SK-N-SH treated with all-trans-retinoic acid at 6 μM for 48 hours (cell line): ENCODE results near the gene CCDC159.
"Not testable (repeated sequence)": the region's sequence is repeated elsewhere in the genome, so short reads cannot be mapped to it uniquely, and the experiment has no call there.

ENCODE experiments used
- ATAC-seq: fragments of 200-7000 bp; cut with Tn5 transposase; 3 replicates; pipeline ENCODE4 v1.9.1; 2020; ENCODE audit warnings: mild to moderate bottlenecking, moderate library complexity
- ARNTL ChIP-seq: fragments of 450-650 bp; formaldehyde crosslinking; IDR thresholded peaks from 2 replicates; pipeline ENCODE4 v1.5.0; 2020; ENCODE audit warnings: low read depth, mild to moderate bottlenecking, moderate library complexity, borderline replicate concordance
- BACH2 ChIP-seq: fragments of 250-450 bp; sonication (Bioruptor Pico); IDR thresholded peaks from 2 replicates; pipeline ENCODE4 v1.9.0; 2021; ENCODE audit warnings: mild to moderate bottlenecking, borderline replicate concordance
- CSDC2 ChIP-seq: fragments of 250-450 bp; sonication (Bioruptor Pico); IDR thresholded peaks from 2 replicates; pipeline ENCODE4 v1.5.0; 2020; ENCODE audit warnings: mild to moderate bottlenecking, moderate library complexity
- ESRRG ChIP-seq: fragments of 250-450 bp; sonication (Bioruptor Pico); IDR thresholded peaks from 2 replicates; pipeline ENCODE4 v1.6.1; 2021; ENCODE audit warnings: mild to moderate bottlenecking
- GLIS3 ChIP-seq: fragments of 250-450 bp; sonication (Bioruptor Pico); IDR thresholded peaks from 2 replicates; pipeline ENCODE4 v1.5.0; 2020; ENCODE audit warnings: mild to moderate bottlenecking, moderate library complexity
- ISL1 ChIP-seq: fragments of 250-450 bp; sonication (Bioruptor Pico); IDR thresholded peaks from 2 replicates; pipeline ENCODE4 v2.1.2; 2022; ENCODE audit warnings: mild to moderate bottlenecking, moderate library complexity
- OSR1 ChIP-seq: fragments of 250-450 bp; sonication (Bioruptor Pico); IDR thresholded peaks from 2 replicates; pipeline ENCODE4 v1.8.0; 2022; ENCODE audit warnings: moderate library complexity, mild to moderate bottlenecking, inconsistent platforms
- PPARA ChIP-seq: fragments of 250-450 bp; sonication (Bioruptor Pico); IDR thresholded peaks from 2 replicates; pipeline ENCODE4 v1.5.0; 2020; ENCODE audit warnings: mild to moderate bottlenecking, borderline replicate concordance
- RARB ChIP-seq: fragments of 250-450 bp; sonication (Bioruptor Pico); IDR thresholded peaks from 2 replicates; pipeline ENCODE4 v1.8.0; 2021; ENCODE audit warnings: mild to moderate bottlenecking, moderate library complexity
- SNAI2 ChIP-seq: fragments of 250-450 bp; sonication (Bioruptor Pico); IDR thresholded peaks from 2 replicates; pipeline ENCODE4 v1.5.0; 2020; ENCODE audit warnings: mild to moderate bottlenecking, moderate library complexity
- ZFP3 ChIP-seq: fragments of 250-450 bp; sonication (Bioruptor Pico); IDR thresholded peaks from 2 replicates; pipeline ENCODE4 v1.5.0; 2020; ENCODE audit warnings: mild to moderate bottlenecking, moderate library complexity
- ZFP30 ChIP-seq: fragments of 450-650 bp; formaldehyde crosslinking; IDR thresholded peaks from 2 replicates; pipeline ENCODE4 v1.5.0; 2022; ENCODE audit warnings: mild to moderate bottlenecking, moderate library complexity
- ZNF565 ChIP-seq: fragments of 450-650 bp; formaldehyde crosslinking; conservative IDR thresholded peaks from 2 replicates; pipeline ENCODE4 v1.5.0; 2020; ENCODE audit warnings: low read depth, mild to moderate bottlenecking, moderate library complexity
- ZNF70 ChIP-seq: fragments of 450-650 bp; formaldehyde crosslinking; IDR thresholded peaks from 2 replicates; pipeline ENCODE4 v1.5.0; 2020; ENCODE audit warnings: mild to moderate bottlenecking, moderate library complexity
- ZNF8 ChIP-seq: fragments of 450-650 bp; formaldehyde crosslinking; IDR thresholded peaks from 2 replicates; pipeline ENCODE4 v1.5.0; 2020; ENCODE audit warnings: mild to moderate bottlenecking, moderate library complexity
- TF ChIP-seq, protein P1 (sequence below): fragments of 250-450 bp; sonication (Bioruptor Pico); IDR thresholded peaks from 2 replicates; pipeline ENCODE4 v1.8.0; 2020; ENCODE audit warnings: mild to moderate bottlenecking, moderate library complexity, borderline replicate concordance
- TF ChIP-seq, protein P2 (sequence below): fragments of 250-450 bp; sonication (Bioruptor Pico); IDR thresholded peaks from 2 replicates; pipeline ENCODE4 v1.5.0; 2020; ENCODE audit warnings: mild to moderate bottlenecking, moderate library complexity
- TF ChIP-seq, protein P3 (sequence below): fragments of 250-450 bp; sonication (Bioruptor Pico); IDR thresholded peaks from 2 replicates; pipeline ENCODE4 v1.5.1; 2021; ENCODE audit warnings: mild to moderate bottlenecking, moderate library complexity
- TF ChIP-seq, protein P4 (sequence below): fragments of 250-450 bp; sonication (Bioruptor Pico); IDR thresholded peaks from 2 replicates; pipeline ENCODE4 v1.5.1; 2020; ENCODE audit warnings: low read depth, mild to moderate bottlenecking, moderate library complexity

Gene CCDC159

DNA sequence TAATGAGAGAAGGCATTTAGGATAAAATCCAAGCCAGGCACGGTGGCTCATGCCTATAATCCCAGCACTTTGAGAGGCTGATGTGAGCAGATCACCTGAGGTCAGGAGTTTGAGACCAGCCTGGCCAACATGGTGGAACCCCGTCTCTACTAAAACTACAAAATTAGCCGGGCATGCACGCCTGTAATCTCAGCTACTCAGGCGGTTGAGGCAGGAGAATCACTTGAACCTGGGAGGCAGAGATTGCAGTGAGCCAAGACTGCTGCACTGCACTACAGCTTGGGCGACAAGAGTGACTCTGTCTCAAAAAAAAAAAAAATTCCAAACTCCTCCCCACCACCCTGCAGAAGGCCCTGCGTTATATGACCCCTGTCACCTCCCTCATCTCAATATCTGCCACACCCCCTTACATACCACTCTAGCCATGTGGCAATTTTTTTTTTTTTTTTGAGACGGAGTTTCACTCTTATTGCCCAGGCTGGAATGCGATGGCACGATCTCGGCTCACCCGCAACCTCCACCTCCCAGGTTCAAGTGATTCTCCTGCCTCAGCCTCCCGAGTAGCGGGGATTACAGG, 33.0 kb downstream of the CCDC159 start:
- ATAC-seq, result not testable (repeated sequence)
- peak; percentile 89 for TF ChIP-seq ZNF70 (CRISPR knock-in tag)
- TF ChIP-seq, all 23 proteins: peak for 1; not testable (repeated sequence) for 22

DNA sequence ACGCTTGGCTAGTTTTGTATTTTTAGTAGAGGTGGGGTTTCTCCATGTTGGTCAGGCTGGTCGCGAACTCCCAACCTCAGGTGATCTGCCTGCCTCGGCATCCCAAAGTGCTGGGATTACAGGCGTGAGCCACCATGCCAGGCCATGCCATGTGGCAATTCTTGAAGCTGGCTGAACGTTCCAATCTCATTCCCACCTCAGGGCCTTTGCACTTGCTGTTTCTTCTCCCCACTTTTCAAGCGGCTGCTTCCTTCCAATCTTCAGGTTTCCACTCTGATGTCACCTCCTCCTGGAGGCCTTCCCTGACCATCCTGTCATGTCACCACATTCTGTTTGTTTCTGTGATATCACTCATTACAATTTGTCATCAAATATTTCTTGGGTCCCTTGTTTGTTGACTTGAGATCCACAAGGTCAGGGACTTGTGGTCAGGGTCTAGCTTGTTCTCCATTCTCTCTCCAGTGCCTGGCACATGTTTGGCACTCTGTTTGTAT, 33.6 kb downstream of the CCDC159 start:
- TF ChIP-seq ZNF565 (CRISPR knock-in tag) (no peak), ZNF8 (CRISPR knock-in tag) (no peak), ZFP30 (CRISPR knock-in tag) (no peak), ARNTL (no peak), ZNF70 (CRISPR knock-in tag) (no peak), ZFP3 (CRISPR knock-in tag) (no peak), RARB (no peak), SNAI2 (no peak), CSDC2 (CRISPR knock-in tag) (no peak), ISL1 (CRISPR knock-in tag) (no peak), ESRRG (CRISPR knock-in tag) (no peak), OSR1 (CRISPR knock-in tag) (no peak)
- TF ChIP-seq, protein P1, sequence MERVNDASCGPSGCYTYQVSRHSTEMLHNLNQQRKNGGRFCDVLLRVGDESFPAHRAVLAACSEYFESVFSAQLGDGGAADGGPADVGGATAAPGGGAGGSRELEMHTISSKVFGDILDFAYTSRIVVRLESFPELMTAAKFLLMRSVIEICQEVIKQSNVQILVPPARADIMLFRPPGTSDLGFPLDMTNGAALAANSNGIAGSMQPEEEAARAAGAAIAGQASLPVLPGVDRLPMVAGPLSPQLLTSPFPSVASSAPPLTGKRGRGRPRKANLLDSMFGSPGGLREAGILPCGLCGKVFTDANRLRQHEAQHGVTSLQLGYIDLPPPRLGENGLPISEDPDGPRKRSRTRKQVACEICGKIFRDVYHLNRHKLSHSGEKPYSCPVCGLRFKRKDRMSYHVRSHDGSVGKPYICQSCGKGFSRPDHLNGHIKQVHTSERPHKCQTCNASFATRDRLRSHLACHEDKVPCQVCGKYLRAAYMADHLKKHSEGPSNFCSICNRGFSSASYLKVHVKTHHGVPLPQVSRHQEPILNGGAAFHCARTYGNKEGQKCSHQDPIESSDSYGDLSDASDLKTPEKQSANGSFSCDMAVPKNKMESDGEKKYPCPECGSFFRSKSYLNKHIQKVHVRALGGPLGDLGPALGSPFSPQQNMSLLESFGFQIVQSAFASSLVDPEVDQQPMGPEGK (CRISPR knock-in tag), result no peak
- TF ChIP-seq, protein P2, sequence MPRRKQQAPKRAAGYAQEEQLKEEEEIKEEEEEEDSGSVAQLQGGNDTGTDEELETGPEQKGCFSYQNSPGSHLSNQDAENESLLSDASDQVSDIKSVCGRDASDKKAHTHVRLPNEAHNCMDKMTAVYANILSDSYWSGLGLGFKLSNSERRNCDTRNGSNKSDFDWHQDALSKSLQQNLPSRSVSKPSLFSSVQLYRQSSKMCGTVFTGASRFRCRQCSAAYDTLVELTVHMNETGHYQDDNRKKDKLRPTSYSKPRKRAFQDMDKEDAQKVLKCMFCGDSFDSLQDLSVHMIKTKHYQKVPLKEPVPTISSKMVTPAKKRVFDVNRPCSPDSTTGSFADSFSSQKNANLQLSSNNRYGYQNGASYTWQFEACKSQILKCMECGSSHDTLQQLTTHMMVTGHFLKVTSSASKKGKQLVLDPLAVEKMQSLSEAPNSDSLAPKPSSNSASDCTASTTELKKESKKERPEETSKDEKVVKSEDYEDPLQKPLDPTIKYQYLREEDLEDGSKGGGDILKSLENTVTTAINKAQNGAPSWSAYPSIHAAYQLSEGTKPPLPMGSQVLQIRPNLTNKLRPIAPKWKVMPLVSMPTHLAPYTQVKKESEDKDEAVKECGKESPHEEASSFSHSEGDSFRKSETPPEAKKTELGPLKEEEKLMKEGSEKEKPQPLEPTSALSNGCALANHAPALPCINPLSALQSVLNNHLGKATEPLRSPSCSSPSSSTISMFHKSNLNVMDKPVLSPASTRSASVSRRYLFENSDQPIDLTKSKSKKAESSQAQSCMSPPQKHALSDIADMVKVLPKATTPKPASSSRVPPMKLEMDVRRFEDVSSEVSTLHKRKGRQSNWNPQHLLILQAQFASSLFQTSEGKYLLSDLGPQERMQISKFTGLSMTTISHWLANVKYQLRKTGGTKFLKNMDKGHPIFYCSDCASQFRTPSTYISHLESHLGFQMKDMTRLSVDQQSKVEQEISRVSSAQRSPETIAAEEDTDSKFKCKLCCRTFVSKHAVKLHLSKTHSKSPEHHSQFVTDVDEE, result no peak
- TF ChIP-seq, protein P3, sequence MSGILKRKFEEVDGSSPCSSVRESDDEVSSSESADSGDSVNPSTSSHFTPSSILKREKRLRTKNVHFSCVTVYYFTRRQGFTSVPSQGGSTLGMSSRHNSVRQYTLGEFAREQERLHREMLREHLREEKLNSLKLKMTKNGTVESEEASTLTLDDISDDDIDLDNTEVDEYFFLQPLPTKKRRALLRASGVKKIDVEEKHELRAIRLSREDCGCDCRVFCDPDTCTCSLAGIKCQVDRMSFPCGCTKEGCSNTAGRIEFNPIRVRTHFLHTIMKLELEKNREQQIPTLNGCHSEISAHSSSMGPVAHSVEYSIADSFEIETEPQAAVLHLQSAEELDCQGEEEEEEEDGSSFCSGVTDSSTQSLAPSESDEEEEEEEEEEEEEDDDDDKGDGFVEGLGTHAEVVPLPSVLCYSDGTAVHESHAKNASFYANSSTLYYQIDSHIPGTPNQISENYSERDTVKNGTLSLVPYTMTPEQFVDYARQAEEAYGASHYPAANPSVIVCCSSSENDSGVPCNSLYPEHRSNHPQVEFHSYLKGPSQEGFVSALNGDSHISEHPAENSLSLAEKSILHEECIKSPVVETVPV (CRISPR knock-in tag), result no peak

DNA sequence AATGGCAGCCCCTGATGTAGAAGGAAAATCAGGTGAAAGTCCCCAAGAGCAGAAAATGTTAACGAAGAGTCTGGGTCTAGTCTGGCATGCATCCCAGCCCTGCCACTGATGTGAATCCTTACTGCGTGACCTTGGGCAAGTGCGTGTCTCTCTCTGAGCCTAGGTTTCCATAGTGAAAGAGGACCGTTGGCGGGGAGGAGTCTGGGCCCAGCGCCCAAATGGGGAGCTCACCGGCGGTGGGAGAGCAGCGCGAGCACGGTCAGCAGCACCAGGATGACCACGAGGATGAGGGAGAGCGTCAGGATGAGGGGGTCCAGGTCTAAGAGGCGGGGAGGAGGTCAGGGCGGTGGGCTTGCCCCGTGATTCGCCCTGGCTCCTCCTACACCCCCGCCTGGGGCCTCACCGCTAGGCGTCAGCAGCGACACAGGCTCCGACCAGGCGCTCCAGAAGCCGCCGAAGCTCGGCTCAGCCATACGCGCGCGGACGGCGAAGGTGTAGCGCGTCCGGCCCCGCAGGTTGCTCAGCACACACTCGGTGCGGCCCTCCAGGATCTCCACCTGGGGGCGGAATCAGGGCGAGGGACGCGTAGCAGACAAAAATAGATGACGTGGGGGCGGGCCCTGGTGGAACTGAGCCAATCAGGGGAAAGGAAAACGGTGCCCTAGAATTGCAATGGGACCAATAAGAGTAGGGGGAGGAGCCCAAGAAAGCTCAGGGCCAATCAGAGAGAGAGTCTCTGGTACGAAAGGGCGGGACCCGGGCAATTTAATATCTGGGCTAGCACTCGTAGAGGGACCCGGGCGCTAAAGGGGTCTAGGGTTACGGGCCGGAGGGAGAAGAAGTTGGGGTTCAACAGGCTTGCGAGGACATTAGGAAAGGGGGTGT, 34.6 kb downstream of the CCDC159 start:
- ATAC-seq, result peak; percentile 82
- no peak for TF ChIP-seq ZFP3 (CRISPR knock-in tag)
- no peak for TF ChIP-seq BACH2
- no peak for TF ChIP-seq ISL1 (CRISPR knock-in tag)
- no peak for TF ChIP-seq ARNTL
- no peak for TF ChIP-seq OSR1 (CRISPR knock-in tag)
- TF ChIP-seq ZFP30 (CRISPR knock-in tag), result no peak
- TF ChIP-seq, protein P4, sequence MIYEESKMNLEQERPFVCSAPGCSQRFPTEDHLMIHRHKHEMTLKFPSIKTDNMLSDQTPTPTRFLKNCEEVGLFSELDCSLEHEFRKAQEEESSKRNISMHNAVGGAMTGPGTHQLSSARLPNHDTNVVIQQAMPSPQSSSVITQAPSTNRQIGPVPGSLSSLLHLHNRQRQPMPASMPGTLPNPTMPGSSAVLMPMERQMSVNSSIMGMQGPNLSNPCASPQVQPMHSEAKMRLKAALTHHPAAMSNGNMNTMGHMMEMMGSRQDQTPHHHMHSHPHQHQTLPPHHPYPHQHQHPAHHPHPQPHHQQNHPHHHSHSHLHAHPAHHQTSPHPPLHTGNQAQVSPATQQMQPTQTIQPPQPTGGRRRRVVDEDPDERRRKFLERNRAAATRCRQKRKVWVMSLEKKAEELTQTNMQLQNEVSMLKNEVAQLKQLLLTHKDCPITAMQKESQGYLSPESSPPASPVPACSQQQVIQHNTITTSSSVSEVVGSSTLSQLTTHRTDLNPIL (CRISPR knock-in tag), result no peak
- TF ChIP-seq, protein P3 (CRISPR knock-in tag), result no peak
- no peak for TF ChIP-seq GLIS3
- no peak for TF ChIP-seq ZNF565 (CRISPR knock-in tag)
- TF ChIP-seq, protein P1 (CRISPR knock-in tag), result no peak
- TF ChIP-seq, protein P2, result no peak
- TF ChIP-seq PPARA (CRISPR knock-in tag), result no peak

More for the DNA sequence above, 33.6 kb downstream of the CCDC159 start:
- no peak for ATAC-seq
